ENCODE results near the gene PTPRC. TPM values are rescaled to one million over a fixed set of nuclear protein-coding genes. Genes with fewer than 3 reads are reported as not detected.

The PTPRC gene
- polyA plus RNA-seq, 2 of the 4 experiments (the other 2 are of a cell fraction) = not detected

GRCh38 chr1:198723127-198723526 lies 84.3 kb downstream of the PTPRC start:
- TF ChIP-seq SMC3 (IDR thresholded peaks at IDR 0.05) (no peak), RAD21 (conservative IDR thresholded peaks at IDR 0.05 in 1 of 2, IDR thresholded peaks at IDR 0.05 in 1 of 2) (no peak), FOSL2 (IDR thresholded peaks at IDR 0.05) (no peak), FOSL2 (CRISPR knock-in tag; IDR thresholded peaks at IDR 0.05) (no peak), EHMT2 (IDR thresholded peaks at IDR 0.05; ENCODE audit: low read depth) (no peak), BCL3 (IDR thresholded peaks at IDR 0.05) (no peak), EP300 (IDR thresholded peaks at IDR 0.05) (no peak), PHF8 (IDR thresholded peaks at IDR 0.05; ENCODE audit: borderline replicate concordance, low read depth) (no peak), TP53 (CRISPR knock-in tag; IDR thresholded peaks at IDR 0.05) (no peak), RFX5 (IDR thresholded peaks at IDR 0.05) (no peak)
- TF ChIP-seq, protein P1, sequence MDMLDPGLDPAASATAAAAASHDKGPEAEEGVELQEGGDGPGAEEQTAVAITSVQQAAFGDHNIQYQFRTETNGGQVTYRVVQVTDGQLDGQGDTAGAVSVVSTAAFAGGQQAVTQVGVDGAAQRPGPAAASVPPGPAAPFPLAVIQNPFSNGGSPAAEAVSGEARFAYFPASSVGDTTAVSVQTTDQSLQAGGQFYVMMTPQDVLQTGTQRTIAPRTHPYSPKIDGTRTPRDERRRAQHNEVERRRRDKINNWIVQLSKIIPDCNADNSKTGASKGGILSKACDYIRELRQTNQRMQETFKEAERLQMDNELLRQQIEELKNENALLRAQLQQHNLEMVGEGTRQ (IDR thresholded peaks at IDR 0.05) = no peak
- TF ChIP-seq, protein P2, sequence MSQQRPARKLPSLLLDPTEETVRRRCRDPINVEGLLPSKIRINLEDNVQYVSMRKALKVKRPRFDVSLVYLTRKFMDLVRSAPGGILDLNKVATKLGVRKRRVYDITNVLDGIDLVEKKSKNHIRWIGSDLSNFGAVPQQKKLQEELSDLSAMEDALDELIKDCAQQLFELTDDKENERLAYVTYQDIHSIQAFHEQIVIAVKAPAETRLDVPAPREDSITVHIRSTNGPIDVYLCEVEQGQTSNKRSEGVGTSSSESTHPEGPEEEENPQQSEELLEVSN (IDR thresholded peaks at IDR 0.05; ENCODE audit: borderline replicate concordance, low read depth) = no peak
- H3K4me3 ChIP-seq = no peak overlapping the region
- FAIRE-seq (no peak), DNase-seq (ENCODE audit: low read depth in 1 of 2, low spot score in 1 of 2) (no peak), ATAC-seq (no peak)
- POLR2A ChIA-PET = no interaction called here
- no peaks in the 10 kb centered on the region for H3K4me1 ChIP-seq
- CTCF ChIA-PET = interaction anchor here (0.6 to 1.2 kb wide), 3 partner anchors 19 to 33 kb away, joined by 3 to 8 read pairs (median 5); no protein-coding TSS in a partner anchor
- H3K4me2 ChIP-seq = no peak overlapping the region
- H3K27ac ChIP-seq = no peak overlapping the region
- no peaks in the 10 kb centered on the region for H3K9me3 ChIP-seq

GRCh38 chr1:198725090-198725489 lies 86.2 kb downstream of the PTPRC start:
- TF ChIP-seq POLR2AphosphoS2 (conservative IDR thresholded peaks at IDR 0.05; ENCODE audit: low read length) (no peak), FOSB (CRISPR knock-in tag; IDR thresholded peaks at IDR 0.05) (no peak), MAFK (IDR thresholded peaks at IDR 0.05; ENCODE audit: partially characterized antibody) (no peak), ZC3H11A (IDR thresholded peaks at IDR 0.05) (no peak), NFE2L2 (conservative IDR thresholded peaks at IDR 0.05; ENCODE audit: low read length) (no peak)
- Histone ChIP-seq H3K27ac (no peak overlapping the region), H3K9me3 (no peaks in the 10 kb centered on the region), H3K4me1 (no peaks in the 10 kb centered on the region), H3K4me2 (no peak overlapping the region), H3K4me3 (no peak overlapping the region)
- ChIA-PET CTCF (no interaction called here), POLR2A (no interaction called here)
- DNase-seq (ENCODE audit: low read depth in 1 of 2, low spot score in 1 of 2) (no peak), FAIRE-seq (no peak), ATAC-seq (no peak)

- POLR2A ChIA-PET = no interaction called here
- FAIRE-seq (no peak), ATAC-seq (no peak), DNase-seq (ENCODE audit: low read depth in 1 of 2, low spot score in 1 of 2) (no peak)
- TF ChIP-seq HOXA7 (CRISPR knock-in tag; IDR thresholded peaks at IDR 0.05) (no peak), JUN (IDR thresholded peaks at IDR 0.05) (no peak), SMC3 (IDR thresholded peaks at IDR 0.05) (no peak), GATA3 (IDR thresholded peaks at IDR 0.05; ENCODE audit: borderline replicate concordance) (no peak), TP53 (CRISPR knock-in tag; IDR thresholded peaks at IDR 0.05) (no peak), FOSB (CRISPR knock-in tag; IDR thresholded peaks at IDR 0.05) (no peak), ZFP36 (IDR thresholded peaks at IDR 0.05; ENCODE audit: borderline replicate concordance, partially characterized antibody) (no peak), ATOH8 (CRISPR knock-in tag; IDR thresholded peaks at IDR 0.05; ENCODE audit: low read depth) (no peak), POLR2AphosphoS2 (conservative IDR thresholded peaks at IDR 0.05; ENCODE audit: low read length) (no peak), HOXB13 (CRISPR knock-in tag; IDR thresholded peaks at IDR 0.05; ENCODE audit: low read depth) (no peak), EP300 (IDR thresholded peaks at IDR 0.05) (no peak), RAD21 (conservative IDR thresholded peaks at IDR 0.05 in 1 of 2, IDR thresholded peaks at IDR 0.05 in 1 of 2) (no peak), EHF (CRISPR knock-in tag; IDR thresholded peaks at IDR 0.05) (no peak), RCOR1 (IDR thresholded peaks at IDR 0.05; ENCODE audit: low read depth, low read length) (no peak)
- TF ChIP-seq, protein P3, sequence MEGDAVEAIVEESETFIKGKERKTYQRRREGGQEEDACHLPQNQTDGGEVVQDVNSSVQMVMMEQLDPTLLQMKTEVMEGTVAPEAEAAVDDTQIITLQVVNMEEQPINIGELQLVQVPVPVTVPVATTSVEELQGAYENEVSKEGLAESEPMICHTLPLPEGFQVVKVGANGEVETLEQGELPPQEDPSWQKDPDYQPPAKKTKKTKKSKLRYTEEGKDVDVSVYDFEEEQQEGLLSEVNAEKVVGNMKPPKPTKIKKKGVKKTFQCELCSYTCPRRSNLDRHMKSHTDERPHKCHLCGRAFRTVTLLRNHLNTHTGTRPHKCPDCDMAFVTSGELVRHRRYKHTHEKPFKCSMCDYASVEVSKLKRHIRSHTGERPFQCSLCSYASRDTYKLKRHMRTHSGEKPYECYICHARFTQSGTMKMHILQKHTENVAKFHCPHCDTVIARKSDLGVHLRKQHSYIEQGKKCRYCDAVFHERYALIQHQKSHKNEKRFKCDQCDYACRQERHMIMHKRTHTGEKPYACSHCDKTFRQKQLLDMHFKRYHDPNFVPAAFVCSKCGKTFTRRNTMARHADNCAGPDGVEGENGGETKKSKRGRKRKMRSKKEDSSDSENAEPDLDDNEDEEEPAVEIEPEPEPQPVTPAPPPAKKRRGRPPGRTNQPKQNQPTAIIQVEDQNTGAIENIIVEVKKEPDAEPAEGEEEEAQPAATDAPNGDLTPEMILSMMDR (IDR thresholded peaks at IDR 0.05) = no peak
- TF ChIP-seq, protein P4, sequence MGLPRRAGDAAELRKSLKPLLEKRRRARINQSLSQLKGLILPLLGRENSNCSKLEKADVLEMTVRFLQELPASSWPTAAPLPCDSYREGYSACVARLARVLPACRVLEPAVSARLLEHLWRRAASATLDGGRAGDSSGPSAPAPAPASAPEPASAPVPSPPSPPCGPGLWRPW (IDR thresholded peaks at IDR 0.05) = no peak
- TF ChIP-seq, protein P5, sequence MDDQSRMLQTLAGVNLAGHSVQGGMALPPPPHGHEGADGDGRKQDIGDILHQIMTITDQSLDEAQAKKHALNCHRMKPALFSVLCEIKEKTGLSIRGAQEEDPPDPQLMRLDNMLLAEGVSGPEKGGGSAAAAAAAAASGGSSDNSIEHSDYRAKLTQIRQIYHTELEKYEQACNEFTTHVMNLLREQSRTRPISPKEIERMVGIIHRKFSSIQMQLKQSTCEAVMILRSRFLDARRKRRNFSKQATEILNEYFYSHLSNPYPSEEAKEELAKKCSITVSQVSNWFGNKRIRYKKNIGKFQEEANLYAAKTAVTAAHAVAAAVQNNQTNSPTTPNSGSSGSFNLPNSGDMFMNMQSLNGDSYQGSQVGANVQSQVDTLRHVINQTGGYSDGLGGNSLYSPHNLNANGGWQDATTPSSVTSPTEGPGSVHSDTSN (IDR thresholded peaks at IDR 0.05) = no peak
- H3K4me1 ChIP-seq = no peaks in the 10 kb centered on the region
- no peak overlapping the region for H3K4me2 ChIP-seq
- CTCF ChIA-PET = no interaction called here
- H3K27ac ChIP-seq = no peak overlapping the region
- H3K9me3 ChIP-seq = no peaks in the 10 kb centered on the region
- H3K4me3 ChIP-seq = no peak overlapping the region
Observed at GRCh38 chr1:198726455-198726854, 87.6 kb downstream of the PTPRC start.
